Measurements from ENCODE around the gene MAP7D3. TPM values are rescaled to one million over a fixed set of nuclear protein-coding genes. Genes with fewer than 3 reads are reported as not detected.
A peak's percentile ranks its signal among the peaks of the same experiment; 100 is the strongest.

The MAP7D3 gene
- total and polyA plus RNA-seq, 7 donors: 4.6 to 14.8 (median 8.0) TPM

DNA sequence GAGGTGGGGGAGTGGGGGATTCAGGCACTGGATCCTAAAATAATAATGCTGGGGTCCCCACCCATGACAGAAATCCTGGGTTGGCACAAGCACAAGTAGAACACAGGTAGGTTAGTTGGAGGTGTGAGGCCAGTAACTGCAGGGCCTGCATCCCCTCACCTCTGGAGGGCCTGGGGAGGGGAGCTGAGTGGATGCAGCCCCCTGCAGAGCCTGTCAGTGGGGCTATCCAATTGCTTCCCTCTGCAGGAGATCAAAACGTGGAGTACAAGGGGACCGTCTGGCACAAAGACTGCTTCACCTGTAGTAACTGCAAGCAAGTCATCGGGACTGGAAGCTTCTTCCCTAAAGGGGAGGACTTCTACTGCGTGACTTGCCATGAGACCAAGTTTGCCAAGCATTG lies 43.7 kb downstream of the MAP7D3 start:
- Histone ChIP-seq H3K9me3 (no peaks in the 10 kb centered on the region), H3K27ac (peak overlapping the region; percentile 95)
- intact Hi-C loops (cut with DNase I): no loop called here

GRCh38 chrX:136206916-136207315 lies 44.3 kb downstream of the MAP7D3 start:
- 47 to 67% (median 59%) methylated on average over 5 to 6 of the region's 6 CpGs for WGBS, 3 donors
- peaks cover 2 to 68% of the 10 kb centered on the region in 2 donors for H3K36me3 ChIP-seq (ENCODE audit: insufficient read depth in 1 of 2, low read depth in 1 of 2)

More for the DNA sequence above, 43.7 kb downstream of the MAP7D3 start:
- TF ChIP-seq, protein P1, sequence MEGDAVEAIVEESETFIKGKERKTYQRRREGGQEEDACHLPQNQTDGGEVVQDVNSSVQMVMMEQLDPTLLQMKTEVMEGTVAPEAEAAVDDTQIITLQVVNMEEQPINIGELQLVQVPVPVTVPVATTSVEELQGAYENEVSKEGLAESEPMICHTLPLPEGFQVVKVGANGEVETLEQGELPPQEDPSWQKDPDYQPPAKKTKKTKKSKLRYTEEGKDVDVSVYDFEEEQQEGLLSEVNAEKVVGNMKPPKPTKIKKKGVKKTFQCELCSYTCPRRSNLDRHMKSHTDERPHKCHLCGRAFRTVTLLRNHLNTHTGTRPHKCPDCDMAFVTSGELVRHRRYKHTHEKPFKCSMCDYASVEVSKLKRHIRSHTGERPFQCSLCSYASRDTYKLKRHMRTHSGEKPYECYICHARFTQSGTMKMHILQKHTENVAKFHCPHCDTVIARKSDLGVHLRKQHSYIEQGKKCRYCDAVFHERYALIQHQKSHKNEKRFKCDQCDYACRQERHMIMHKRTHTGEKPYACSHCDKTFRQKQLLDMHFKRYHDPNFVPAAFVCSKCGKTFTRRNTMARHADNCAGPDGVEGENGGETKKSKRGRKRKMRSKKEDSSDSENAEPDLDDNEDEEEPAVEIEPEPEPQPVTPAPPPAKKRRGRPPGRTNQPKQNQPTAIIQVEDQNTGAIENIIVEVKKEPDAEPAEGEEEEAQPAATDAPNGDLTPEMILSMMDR (IDR thresholded peaks at IDR 0.05): no peak
- H3K27me3 ChIP-seq (ENCODE audit: insufficient read depth in 3 of 3, low read length in 2 of 3): no peaks in the 10 kb centered on the region
- H3K4me3 ChIP-seq: no peak overlapping the region
- peaks cover 2 to 68% of the 10 kb centered on the region in 2 donors for H3K36me3 ChIP-seq (ENCODE audit: insufficient read depth in 1 of 2, low read depth in 1 of 2)
- ATAC-seq: no peak
- DNase-seq: no peak
- 48 to 53% (median 49%) methylated on average over 3 to 4 of the region's 4 CpGs for WGBS, 3 donors
- H3K4me1 ChIP-seq: peaks cover 12% of the 10 kb centered on the region

DNA sequence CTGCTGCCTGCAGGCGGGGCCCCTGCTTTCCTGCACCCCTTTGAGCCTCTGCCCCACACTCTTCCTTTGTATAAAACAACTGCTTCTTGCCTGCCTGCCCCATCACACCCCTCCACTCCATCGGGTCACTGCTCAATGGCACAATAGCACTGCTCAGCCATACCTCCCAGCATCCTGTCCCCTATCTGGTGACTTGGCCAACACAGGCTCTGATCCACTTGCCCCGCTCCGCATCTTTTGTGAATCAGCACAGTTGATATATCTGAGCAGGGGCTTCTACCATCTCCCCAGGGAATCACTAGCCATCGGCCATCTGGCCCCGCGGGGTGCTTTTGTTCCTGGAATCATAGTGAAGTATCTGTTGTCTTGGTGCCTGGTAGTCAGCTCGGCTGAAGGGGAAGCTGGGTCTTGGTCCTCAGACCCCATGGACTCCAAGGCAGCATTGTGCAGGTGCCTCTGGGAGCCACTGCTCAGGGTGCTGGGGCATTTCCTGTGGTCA lies 45.3 kb downstream of the MAP7D3 start:
- ATAC-seq: peak in 1 of 4 donors; percentile 7
- Histone ChIP-seq H3K4me3 (peak overlapping the region; percentile 74), H3K27ac (peak overlapping the region; percentile 95)

More at GRCh38 chrX:136206916-136207315, 44.3 kb downstream of the MAP7D3 start:
- DNase-seq (no peak), ATAC-seq (no peak)
- Histone ChIP-seq H3K4me3 (peak overlapping the region; percentile 74), H3K27me3 (ENCODE audit: insufficient read depth in 3 of 3, low read length in 2 of 3) (no peaks in the 10 kb centered on the region), H3K9me3 (no peaks in the 10 kb centered on the region), H3K4me1 (peaks cover 12% of the 10 kb centered on the region), H3K27ac (peak overlapping the region; percentile 95)
- intact Hi-C loops (cut with DNase I): no loop called here
- TF ChIP-seq, protein P1 (IDR thresholded peaks at IDR 0.05): no peak

GRCh38 chrX:136204571-136204970 lies 46.6 kb downstream of the MAP7D3 start:
- Histone ChIP-seq H3K9me3 (no peaks in the 10 kb centered on the region), H3K4me3 (peak overlapping the region; percentile 74), H3K27ac (peak overlapping the region; percentile 95), H3K27me3 (ENCODE audit: insufficient read depth in 3 of 3, low read length in 2 of 3) (no peaks in the 10 kb centered on the region), H3K4me1 (peaks cover 12% of the 10 kb centered on the region), H3K36me3 (ENCODE audit: insufficient read depth in 1 of 2, low read depth in 1 of 2) (peaks cover 2 to 65% of the 10 kb centered on the region in 2 donors)
- ATAC-seq (peak; percentile 9 to 48 (median 25)), DNase-seq (peak; percentile 36 to 70)
- intact Hi-C loops (cut with DNase I): no loop called here
- 5 to 34% (median 13%) methylated on average over 2 of the region's 2 CpGs for WGBS, 3 donors
- TF ChIP-seq, protein P1 (IDR thresholded peaks at IDR 0.05): no peak

More for the DNA sequence above, 45.3 kb downstream of the MAP7D3 start:
- TF ChIP-seq, protein P1 (IDR thresholded peaks at IDR 0.05): no peak
- peaks cover 12% of the 10 kb centered on the region for H3K4me1 ChIP-seq
- H3K27me3 ChIP-seq (ENCODE audit: insufficient read depth in 3 of 3, low read length in 2 of 3): no peaks in the 10 kb centered on the region
- H3K36me3 ChIP-seq (ENCODE audit: insufficient read depth in 1 of 2, low read depth in 1 of 2): peaks cover 2 to 68% of the 10 kb centered on the region in 2 donors
- WGBS, 3 donors: 42 to 55% (median 54%) methylated on average over 6 to 8 of the region's 8 CpGs
- intact Hi-C loops (cut with DNase I): no loop called here
- DNase-seq: no peak
- H3K9me3 ChIP-seq: no peaks in the 10 kb centered on the region

GRCh38 chrX:136203951-136204350 lies 47.2 kb downstream of the MAP7D3 start:
- no peaks in the 10 kb centered on the region for H3K9me3 ChIP-seq
- H3K4me1 ChIP-seq: peaks cover 12% of the 10 kb centered on the region
- no peaks in the 10 kb centered on the region for H3K27me3 ChIP-seq (ENCODE audit: insufficient read depth in 3 of 3, low read length in 2 of 3)
- TF ChIP-seq, protein P1 (IDR thresholded peaks at IDR 0.05): no peak
- 9 to 22% (median 10%) methylated on average over 3 of the region's 3 CpGs for WGBS, 3 donors
- DNase-seq: no peak
- H3K4me3 ChIP-seq: peak overlapping the region; percentile 74
- ATAC-seq: no peak
- intact Hi-C loops (cut with DNase I): no loop called here
- peaks cover 2 to 64% of the 10 kb centered on the region in 2 donors for H3K36me3 ChIP-seq (ENCODE audit: insufficient read depth in 1 of 2, low read depth in 1 of 2)
- H3K27ac ChIP-seq: peak overlapping the region; percentile 95
